NCI-H1436 (cell line): ENCODE results near the gene VAMP5.
"Not testable (repeated sequence)": the region's sequence is repeated elsewhere in the genome, so short reads cannot be mapped to it uniquely, and the experiment has no call there.

Experiments
- DNase-seq: peaks from one replicate; lab custom pipeline; 2025; lab: John Stamatoyannopoulos, UW

Gene VAMP5

GRCh38 chr2:85584857-85585780, 888 bp downstream of the VAMP5 start:
- DNase-seq: no peak

- no peak for DNase-seq
These were observed 1.5 kb downstream of the VAMP5 start for GRCh38 chr2:85585781-85586105.

GRCh38 chr2:85588236-85588635, 4.0 kb downstream of the VAMP5 start:
- no peak for DNase-seq

- DNase-seq: no peak
These were observed 4.4 kb downstream of the VAMP5 start for GRCh38 chr2:85588645-85589044.

GRCh38 chr2:85589181-85589580, 5.0 kb downstream of the VAMP5 start:
- no peak for DNase-seq

- DNase-seq: no peak
These were observed 6.0 kb downstream of the VAMP5 start for GRCh38 chr2:85589982-85590791.

GRCh38 chr2:85590950-85591349, 6.7 kb downstream of the VAMP5 start:
- no peak for DNase-seq

- DNase-seq: no peak
These were observed 7.3 kb downstream of the VAMP5 start for GRCh38 chr2:85591563-85591962.

- not testable (repeated sequence) for DNase-seq
These were observed 8.1 kb downstream of the VAMP5 start for GRCh38 chr2:85592299-85592698.

GRCh38 chr2:85593023-85593422, 8.8 kb downstream of the VAMP5 start:
- DNase-seq: no peak

- DNase-seq: no peak
These were observed 10.6 kb downstream of the VAMP5 start for GRCh38 chr2:85594715-85595300.

GRCh38 chr2:85595301-85596025, 11.2 kb downstream of the VAMP5 start, which contains the start of gene RNF181:
Gene RNF181, plus strand, starts transcription at chr2:85595745. Its CDS starts 19 bp downstream, at chr2:85595764.
- peak; percentile 93 for DNase-seq

GRCh38 chr2:85596026-85596333, 11.7 kb downstream of the VAMP5 start:
- DNase-seq: no peak

GRCh38 chr2:85596486-85597143, 12.4 kb downstream of the VAMP5 start:
- DNase-seq: no peak

- DNase-seq: no peak
These were observed 13.0 kb downstream of the VAMP5 start for GRCh38 chr2:85597241-85597640.

- DNase-seq: no peak
These were observed 14.5 kb downstream of the VAMP5 start for GRCh38 chr2:85598594-85599340.

GRCh38 chr2:85599468-85600234, 15.4 kb downstream of the VAMP5 start:
- no peak for DNase-seq

GRCh38 chr2:85600235-85600575, 16.0 kb downstream of the VAMP5 start:
- DNase-seq: no peak

- no peak for DNase-seq
These were observed 16.9 kb downstream of the VAMP5 start for GRCh38 chr2:85600951-85601770.
